HG03066 (cell line): ENCODE data around the gene EPO.

ENCODE experiments used
- ATAC-seq: cut with Tn5 transposase; IDR thresholded peaks from one replicate; pipeline ENCODE4 v1.9.1; 2021; ENCODE audit warnings: low read depth; ENCODE audit not compliant: unreplicated experiment

Gene EPO

DNA sequence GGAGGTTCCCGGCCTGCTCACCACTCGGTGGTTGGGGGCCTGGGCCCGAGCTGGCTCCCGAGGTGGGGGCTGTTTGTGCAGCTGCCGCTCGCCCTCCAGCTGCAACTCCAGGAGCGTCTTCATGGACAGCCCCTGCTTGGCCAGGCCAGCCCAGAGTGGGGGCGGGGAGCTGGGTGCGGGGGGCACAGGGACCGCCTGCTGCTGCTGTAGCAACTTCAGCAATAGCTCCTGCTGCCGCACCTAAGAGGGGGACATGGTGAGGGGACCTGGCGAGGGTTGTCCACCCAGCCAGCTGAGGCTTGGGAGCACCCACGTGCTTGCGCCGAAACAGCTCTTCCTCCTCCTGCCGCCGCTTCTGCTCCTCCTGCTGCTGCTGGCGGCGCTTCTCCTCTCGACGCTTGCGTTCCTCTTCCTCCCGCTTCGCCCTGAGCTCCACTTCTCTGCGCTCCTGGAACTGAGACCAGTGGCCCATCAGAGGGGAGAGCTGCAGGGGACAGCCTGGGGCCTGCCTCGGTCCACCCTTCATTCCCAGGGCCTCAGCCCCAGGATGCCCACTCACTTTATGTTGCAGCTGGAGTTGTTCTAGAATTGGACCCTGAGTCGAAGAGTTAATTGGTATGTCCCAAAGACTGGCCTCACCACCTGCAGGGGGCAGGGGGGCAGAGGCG lies 37.1 kb upstream of the EPO start:
- no peak for ATAC-seq

GRCh38 chr7:100683659-100684533 lies 36.4 kb upstream of the EPO start:
- ATAC-seq = no peak

GRCh38 chr7:100684534-100685042 lies 35.7 kb upstream of the EPO start:
- ATAC-seq = no peak

DNA sequence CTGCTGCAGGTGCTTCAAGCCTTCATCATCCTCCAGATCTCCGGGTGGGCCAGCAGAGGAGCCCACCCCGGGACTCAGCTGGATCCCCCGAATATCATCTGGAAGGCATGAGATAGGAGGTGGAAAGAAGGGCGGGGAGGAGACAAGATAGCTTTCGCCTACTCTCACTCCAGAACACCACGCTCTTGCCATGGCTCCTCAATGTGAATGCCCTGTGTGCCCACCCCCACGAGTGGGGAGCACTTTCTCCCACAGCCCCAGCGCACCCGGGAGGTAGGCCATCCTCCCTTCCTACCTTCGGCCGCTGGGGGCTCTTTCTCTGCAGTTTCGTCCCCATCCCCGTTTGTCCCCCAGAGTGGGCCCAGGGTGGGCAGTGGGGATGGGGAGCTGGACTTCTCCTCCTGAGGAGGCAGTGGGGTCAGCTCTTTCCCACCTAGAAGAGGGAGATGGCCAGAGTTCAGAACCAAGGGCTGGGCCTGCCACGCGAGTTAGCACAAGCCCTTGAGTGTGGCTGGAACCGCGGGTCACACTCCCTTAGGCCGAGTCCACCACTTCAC lies 35.1 kb upstream of the EPO start:
- no peak for ATAC-seq

GRCh38 chr7:100685631-100686145 lies 34.6 kb upstream of the EPO start:
- ATAC-seq = no peak

DNA sequence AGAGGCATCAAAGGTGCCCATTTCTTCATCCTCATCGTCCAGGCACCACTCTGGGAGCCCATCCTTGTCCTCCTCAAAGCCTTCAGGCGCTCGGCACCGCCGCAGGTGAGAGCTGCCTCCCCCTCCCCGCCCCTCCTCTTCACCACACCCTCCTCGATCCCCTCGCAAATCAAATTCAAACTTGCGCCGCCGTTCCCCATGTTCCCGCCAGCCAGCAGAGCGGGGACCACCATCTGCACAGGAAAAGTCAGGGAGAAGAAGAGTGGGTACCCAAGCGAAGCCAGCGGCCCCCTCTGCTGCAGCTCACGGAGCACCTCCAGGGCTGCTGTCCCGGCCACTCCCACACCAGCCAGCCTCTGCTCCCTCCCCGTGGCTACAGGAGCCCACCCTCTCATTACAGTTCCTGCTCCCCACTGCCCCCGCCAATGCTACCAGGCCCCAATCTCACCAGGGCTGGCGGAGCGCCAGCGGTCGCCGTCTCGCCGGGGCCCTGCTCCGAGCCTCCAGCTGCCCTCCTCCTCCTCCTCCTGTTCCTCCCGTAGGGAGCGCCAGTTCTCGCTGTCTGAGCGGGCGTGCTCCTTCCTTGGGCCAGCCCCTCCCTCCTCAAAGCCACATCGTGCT lies 34.0 kb upstream of the EPO start:
- ATAC-seq = no peak

DNA sequence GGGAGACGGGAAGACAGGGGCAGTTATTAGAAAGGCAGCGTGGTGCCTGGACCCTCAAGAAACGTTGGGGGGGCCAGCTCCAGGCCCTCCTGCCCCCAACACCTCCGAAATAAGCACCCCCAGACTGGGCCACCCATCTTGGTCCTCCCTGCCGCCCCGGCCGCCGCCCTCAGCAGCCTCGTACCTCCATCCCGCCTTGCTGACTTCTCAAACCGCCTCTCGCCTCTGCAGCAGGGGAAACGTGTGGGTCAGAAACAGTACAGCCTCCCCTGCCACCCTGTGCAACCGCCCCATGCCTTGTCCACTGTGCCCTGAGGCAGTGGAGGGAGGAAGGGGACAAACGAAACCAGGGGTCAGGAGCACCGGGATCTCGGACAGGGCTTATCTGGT lies 33.5 kb upstream of the EPO start:
- no peak for ATAC-seq

DNA sequence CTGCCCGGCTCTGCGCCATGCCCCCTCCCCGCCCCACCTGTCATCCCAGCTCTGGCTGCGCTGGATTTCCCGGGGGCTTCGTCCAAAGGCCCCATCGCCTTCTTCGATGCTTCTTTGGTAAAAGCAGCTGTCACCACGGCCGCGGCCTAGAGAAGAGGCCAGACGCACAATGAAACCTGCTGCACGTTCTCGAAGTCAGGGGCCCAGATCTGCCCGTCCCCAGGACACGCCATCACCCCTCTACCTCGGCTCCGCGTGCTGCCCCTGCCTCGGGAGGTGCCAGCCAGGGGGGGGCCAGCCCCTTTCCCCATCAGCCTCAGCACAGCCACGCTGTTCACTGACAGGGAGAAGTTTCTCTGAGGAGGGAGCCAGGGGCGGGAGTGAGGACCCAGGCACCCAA lies 33.0 kb upstream of the EPO start:
- ATAC-seq = no peak

DNA sequence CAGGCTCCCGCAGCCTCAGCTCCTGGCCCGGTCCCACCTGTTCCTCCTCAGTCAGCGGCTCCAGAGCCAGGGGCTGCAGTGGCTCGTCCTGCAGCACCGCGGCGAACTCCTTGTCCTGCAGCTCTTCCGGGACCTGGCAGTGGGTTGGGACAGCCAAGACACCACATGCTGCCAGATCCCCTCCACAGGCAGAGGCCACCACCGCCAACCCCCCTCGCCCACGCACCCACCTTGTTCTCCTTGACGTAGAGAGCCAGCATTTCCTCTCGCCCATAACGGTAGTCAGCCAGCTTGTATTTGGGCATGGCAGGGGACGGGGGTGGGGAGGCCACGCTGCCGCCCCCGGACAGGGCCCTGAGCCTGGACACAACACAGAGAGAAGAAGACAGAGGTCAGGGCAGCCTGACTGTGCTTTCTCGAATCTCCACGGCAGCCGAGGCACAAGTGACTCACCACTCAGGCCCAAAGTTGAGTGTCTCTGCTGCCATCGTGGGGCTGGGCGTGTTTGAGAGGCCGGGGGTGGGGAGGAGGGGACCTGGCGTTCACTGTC lies 32.4 kb upstream of the EPO start:
- ATAC-seq = no peak

GRCh38 chr7:100688326-100688860 lies 31.9 kb upstream of the EPO start:
- no peak for ATAC-seq

DNA sequence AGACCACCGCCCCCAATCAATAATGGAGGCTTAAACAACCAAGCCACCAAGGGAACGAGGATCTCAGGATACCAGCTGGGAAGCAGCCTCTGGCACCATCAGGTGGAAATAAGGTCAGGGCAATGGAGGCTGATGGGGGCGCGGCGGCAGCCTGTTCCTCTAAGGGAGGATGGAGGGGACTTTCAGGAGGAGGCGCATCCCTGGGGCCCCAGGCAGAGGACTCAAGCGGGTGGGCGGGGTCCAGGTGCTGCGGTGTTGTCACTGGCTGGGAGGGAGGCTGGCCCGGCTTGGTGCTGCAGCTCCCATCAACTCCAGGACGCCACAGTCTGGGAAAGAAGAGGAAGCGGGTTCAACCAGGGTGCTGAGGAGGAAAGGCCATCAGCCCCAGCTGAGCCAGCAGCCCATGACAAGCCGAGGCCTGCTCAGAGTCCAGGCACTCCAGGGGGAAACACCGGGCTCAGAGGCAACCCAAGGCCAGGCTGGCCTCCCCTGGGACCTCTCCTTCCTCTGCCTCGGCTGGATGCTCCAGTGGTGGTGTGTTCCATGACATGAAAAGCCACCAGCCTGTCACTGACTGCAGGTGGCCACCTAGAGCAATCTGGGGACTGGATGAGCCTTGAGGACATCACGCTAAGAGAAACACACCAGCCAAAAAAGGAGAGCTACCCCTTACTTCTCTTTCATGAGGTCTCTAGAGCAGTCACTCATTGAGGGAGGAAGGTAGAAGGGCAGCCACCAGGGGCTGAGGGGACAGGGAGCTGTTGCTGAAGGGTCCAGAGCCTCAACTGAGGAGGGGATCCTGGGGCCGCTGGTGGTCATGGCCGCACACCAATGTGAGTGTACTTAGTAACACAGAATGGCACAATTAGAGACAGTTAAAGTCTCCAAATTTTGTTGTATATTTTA lies 30.8 kb upstream of the EPO start:
- no peak for ATAC-seq

- ATAC-seq = no peak
Measured at GRCh38 chr7:100691676-100692577, 28.3 kb upstream of the EPO start.

- no peak for ATAC-seq
Measured at GRCh38 chr7:100692578-100692961, 27.7 kb upstream of the EPO start.

DNA sequence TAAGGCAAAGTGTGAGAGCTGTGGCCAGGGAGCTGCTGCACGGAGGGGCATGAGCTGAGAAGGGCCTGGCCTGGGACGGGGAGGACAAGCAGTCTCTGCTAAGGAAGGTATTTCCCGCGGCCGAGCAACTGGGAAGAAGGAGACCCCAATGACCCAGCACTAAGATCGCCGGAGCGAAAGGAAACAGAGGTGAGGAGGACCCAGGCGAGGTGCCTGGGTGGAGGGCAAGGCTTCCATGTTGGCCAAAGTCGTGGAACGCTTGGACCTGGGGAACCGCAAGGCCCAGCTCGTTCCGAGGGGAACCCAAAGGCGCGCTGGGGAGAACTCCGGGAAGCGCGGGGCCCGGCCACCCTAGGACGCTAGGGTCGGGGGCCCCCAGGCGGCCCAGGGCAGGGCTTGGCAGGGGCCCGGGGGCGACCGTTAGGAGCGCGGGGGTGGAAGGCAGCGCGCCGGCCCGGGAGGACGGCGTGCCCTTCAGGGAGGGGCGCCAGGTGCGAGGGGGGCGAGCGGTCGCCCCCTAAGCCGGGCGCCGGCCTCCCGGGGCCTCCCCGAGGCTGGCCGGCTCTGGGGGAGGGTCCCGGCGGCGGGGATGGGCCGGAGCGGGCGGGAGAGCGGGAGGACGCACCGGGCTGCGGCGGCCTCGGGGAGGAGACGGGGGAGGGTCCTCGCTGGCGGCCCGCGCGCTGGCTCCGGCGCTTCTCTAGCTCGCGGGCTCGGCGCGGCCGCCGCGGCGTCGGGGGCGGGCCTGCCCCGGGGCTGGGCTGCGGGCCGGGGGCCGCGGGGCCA lies 26.8 kb upstream of the EPO start:
- ATAC-seq = no peak

DNA sequence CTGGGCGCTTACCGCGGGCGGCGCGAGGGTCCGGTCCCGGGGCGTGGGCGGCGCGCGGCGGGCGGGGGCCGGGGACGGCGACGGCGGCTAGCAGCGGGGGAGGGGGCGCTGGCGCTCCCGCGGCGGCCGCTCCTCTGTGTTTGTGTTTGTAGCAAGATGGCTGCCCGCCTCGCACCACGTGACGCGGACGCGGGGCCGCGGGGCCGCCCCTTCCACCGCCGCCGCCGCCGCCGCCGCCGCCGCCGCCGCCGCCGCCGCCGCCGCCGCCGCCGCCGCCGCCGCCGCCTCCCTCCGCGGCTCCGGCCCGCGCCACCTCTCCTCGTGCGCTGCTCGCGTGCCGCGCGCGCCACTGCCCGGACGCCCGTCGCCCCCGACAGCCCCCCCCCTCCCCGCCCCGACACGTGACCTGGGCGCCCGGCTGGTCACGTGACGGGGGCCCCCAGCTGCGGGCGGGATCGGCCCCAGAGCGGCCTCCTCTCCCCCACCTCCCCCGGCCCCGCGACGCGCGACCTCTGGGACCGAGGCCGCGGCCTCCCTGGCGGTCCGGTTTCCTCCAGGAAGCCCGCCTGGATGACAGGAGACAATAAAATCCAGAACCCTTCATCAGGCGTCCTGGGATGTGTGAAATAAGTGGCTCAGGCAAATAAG lies 26.0 kb upstream of the EPO start, which contains the start of gene GIGYF1:
GIGYF1 (minus strand) TSS at position 153 of the 648 bp plus-strand sequence. CDS start 6,012 bp downstream, outside the sequence.
- ATAC-seq = no peak

- ATAC-seq = no peak
Measured at GRCh38 chr7:100696123-100696521, 24.1 kb upstream of the EPO start.

- ATAC-seq = no peak
Measured at GRCh38 chr7:100699018-100699417, 21.2 kb upstream of the EPO start.
